NCI-H2196 treated with DMSO at 0.1 percent for 48 hours (cell line): ENCODE measurements around the gene BTBD10.

Experiments used
- DNase-seq: peaks from one replicate; lab custom pipeline; 2025; ENCODE audit not compliant: unreplicated experiment; lab: John Stamatoyannopoulos, UW

BTBD10 gene

DNA sequence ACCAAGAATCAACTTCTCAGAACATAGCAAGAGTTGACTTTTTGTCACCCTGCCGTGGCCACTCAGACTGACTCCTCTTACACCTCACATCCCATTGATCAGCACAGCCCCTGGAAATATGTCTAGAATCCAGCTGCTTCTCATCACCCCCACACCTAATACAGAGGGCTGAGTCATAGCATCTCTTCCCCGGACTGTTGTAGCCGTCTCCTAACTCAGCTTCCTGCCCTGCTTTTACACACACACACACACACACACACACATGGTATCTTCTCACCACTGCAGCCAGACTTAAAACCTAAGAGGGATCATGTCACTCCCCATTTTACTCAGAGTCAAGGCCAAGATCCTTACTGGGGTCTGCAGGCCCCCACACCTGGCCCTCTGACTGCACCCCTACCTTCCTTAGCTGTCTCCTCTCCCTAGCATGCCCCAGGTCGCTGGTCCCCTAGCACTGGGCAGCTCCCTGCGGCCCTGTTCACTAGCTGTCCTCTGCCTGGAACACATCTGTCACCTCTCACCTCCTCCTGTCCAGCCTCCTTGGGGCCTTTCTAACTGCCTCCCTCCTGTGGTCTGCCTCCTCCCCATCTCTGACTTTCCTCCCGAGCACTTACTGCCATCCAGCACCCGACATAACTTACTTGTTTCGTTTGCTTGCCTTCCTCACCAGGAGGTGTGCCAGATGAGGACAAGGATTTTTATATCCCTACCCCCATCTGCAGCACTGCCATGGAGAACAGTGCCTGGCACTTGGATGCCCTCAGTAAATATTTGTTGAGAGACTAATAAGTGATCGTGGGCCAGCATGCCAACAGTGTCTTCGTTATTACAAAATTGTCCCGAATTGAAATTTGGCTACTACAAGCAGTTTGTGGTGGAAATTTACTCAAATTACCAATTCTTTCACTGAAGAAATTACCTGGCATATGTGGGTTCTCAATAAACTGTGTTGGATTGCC, 123.5 kb downstream of the BTBD10 start:
- DNase-seq = no peak

DNA sequence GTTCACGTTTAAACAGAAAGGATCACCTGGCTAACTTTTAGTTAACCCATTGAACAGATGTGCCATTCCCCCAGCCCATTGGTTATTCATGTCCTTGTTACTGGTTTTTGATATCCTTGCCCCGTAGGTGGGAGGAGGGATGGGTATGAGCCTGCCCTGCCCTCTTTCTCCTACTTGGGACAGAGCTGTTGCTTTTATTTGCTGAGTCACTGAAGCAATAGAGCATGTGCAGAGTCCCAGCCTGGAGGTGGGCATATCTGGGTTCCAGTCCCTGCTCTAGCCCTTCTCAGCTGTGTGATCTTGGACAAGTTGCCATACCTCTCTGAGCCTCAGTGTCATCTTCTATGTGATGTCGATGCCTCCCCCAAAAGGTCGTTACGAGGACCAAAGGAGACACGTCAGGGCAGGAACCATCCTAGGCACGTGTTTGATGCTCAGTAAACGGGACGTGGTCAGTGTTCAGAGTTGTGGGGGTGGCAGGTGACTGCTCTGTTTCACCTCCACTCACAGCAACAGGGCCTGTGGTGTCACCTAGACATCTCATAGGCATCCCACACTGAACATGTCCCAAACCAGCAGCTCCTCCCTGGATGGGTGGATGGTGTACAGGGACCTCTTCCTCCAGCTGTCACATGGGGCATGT, 124.5 kb downstream of the BTBD10 start:
- no peak for DNase-seq

DNA sequence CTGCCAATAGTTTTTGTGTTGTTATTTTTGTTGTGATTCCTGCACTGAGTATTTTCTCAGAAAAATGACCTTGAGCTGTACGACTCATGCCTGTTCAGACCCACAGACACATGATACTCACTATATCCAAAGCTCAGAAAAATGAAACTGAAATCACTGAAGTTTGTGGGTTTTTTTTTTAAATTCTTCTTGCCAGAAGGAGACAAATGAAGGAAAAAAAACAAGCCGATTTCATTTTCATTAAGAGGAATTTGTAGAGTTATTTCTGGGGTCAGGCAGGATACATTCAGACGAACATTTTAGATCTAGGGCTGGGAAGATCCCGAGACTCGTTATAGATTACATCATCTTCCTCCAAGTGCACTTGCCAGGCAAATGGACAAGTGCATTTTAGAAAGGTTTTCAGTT, 125.0 kb downstream of the BTBD10 start:
- no peak for DNase-seq
